Prostate gland (tissue), 2 donors: ENCODE results near the gene UNC5B. TPM values are rescaled to one million over a fixed set of nuclear protein-coding genes. Genes with fewer than 3 reads are reported as not detected.
A peak's percentile ranks its signal among the peaks of the same experiment; 100 is the strongest.

Source experiments
- DNase-seq: peaks from one replicate; pipeline ENCODE4 v3.0.0-alpha.2; 2019; ENCODE audit warnings: low spot score
- H3K27ac ChIP-seq, 2 donors: fragments of 200-600 bp; sonication (generic); 2 replicates each; pipeline ENCODE4 v1.5.1; 2017 to 2019
- H3K27me3 ChIP-seq: fragments of 200-600 bp; sonication (generic); replicated peaks from 2 replicates; pipeline ENCODE4 v1.5.1; 2019; ENCODE audit not compliant: insufficient read depth
- H3K36me3 ChIP-seq, 2 donors: fragments of 200-600 bp; sonication (generic); 1 replicate in 1 of 2; 2 replicates in 1 of 2; pipeline versions ENCODE4 v1.5.1 to v1.8.1; 2017 to 2019
- H3K4me1 ChIP-seq: fragments of 200-600 bp; sonication (generic); replicated peaks from 2 replicates; pipeline ENCODE4 v1.5.1; 2019
- H3K4me3 ChIP-seq, 2 donors: fragments of 200-600 bp; sonication (generic); 2 replicates each; pipeline ENCODE4 v1.5.1; 2017 to 2019
- H3K9me3 ChIP-seq: fragments of 200-600 bp; sonication (generic); 2 replicates; pipeline ENCODE4 v1.5.1; 2017
- POLR2A ChIP-seq: fragments of 450-650 bp; IDR thresholded peaks from one replicate; pipeline ENCODE4 v1.6.1; 2016; ENCODE audit warnings: antibody characterized with exemption, mild to moderate bottlenecking
- POLR2AphosphoS5 ChIP-seq: sonication (generic); formaldehyde crosslinking; IDR thresholded peaks from one replicate; pipeline ENCODE4 v1.6.1; 2017; ENCODE audit warnings: antibody characterized with exemption
- WGBS: methylation state at CpG from one replicate; pipeline ENCODE4 v1.1.5; 2018; 5-methylcytosine and 5-hydroxymethylcytosine counted together
- intact Hi-C: fragments of 100-400 bp; cut with DNase I; formaldehyde crosslinking; loops from one replicate; pipeline ENCODE4 v1.14.2; 2022
- total RNA-seq, 2 donors: library from RNA; depleted of rRNA; stranded (reverse); fragments of >200 nt; gene quantifications; one replicate each; pipeline ENCODE4 v1.1.0, GENCODE V29; 2016
- TF ChIP-seq, protein P1 (sequence below), 4 experiments: fragments of 200-600 bp in 2 of 4; fragments of 450-650 bp in 2 of 4; sonication (generic) in 2 of 4; IDR thresholded peaks; 1 replicate in 3 of 4; 2 replicates in 1 of 4; pipeline ENCODE4 v1.5.1; 2016 to 2019; ENCODE audit warnings: antibody characterized with exemption in 4 of 4, mild to moderate bottlenecking in 2 of 4, moderate library complexity in 2 of 4

UNC5B gene
- total RNA-seq, 2 donors from 2014 or later, result 12.8 to 58.4 TPM

DNA sequence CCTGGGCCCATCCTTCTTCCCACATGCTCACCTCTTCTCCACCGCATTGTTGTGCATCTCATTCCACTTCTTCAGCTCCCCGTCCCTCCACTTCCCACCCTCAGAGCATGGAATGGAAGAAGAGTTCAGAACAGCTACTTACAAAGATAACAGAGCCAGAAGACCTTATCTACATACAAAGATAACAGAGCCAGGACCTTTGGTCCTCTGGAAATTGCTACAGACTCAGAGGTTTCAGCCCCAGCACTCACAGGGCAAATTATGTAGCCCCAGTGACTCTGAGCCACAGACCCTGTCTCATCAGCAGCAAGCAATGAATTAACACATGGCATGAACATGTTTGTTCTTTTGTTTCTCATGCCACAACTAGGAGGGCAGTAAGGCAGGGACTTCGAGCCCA, 78.0 kb downstream of the UNC5B start:
- no peaks in the 10 kb centered on the region for H3K36me3 ChIP-seq
- TF ChIP-seq, protein P1, sequence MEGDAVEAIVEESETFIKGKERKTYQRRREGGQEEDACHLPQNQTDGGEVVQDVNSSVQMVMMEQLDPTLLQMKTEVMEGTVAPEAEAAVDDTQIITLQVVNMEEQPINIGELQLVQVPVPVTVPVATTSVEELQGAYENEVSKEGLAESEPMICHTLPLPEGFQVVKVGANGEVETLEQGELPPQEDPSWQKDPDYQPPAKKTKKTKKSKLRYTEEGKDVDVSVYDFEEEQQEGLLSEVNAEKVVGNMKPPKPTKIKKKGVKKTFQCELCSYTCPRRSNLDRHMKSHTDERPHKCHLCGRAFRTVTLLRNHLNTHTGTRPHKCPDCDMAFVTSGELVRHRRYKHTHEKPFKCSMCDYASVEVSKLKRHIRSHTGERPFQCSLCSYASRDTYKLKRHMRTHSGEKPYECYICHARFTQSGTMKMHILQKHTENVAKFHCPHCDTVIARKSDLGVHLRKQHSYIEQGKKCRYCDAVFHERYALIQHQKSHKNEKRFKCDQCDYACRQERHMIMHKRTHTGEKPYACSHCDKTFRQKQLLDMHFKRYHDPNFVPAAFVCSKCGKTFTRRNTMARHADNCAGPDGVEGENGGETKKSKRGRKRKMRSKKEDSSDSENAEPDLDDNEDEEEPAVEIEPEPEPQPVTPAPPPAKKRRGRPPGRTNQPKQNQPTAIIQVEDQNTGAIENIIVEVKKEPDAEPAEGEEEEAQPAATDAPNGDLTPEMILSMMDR (IDR thresholded peaks at IDR 0.05), result no peak
- no peak for TF ChIP-seq POLR2AphosphoS5
- TF ChIP-seq POLR2A, result no peak
- WGBS, result 99% methylated on average over 3 of the region's 3 CpGs
- H3K4me1 ChIP-seq, result no peaks in the 10 kb centered on the region
- H3K4me3 ChIP-seq, result no peak overlapping the region
- H3K27me3 ChIP-seq, result no peaks in the 10 kb centered on the region
- H3K9me3 ChIP-seq, result no peaks in the 10 kb centered on the region
- no peak for DNase-seq
- H3K27ac ChIP-seq, result no peak overlapping the region
- intact Hi-C loops, result no loop called here

DNA sequence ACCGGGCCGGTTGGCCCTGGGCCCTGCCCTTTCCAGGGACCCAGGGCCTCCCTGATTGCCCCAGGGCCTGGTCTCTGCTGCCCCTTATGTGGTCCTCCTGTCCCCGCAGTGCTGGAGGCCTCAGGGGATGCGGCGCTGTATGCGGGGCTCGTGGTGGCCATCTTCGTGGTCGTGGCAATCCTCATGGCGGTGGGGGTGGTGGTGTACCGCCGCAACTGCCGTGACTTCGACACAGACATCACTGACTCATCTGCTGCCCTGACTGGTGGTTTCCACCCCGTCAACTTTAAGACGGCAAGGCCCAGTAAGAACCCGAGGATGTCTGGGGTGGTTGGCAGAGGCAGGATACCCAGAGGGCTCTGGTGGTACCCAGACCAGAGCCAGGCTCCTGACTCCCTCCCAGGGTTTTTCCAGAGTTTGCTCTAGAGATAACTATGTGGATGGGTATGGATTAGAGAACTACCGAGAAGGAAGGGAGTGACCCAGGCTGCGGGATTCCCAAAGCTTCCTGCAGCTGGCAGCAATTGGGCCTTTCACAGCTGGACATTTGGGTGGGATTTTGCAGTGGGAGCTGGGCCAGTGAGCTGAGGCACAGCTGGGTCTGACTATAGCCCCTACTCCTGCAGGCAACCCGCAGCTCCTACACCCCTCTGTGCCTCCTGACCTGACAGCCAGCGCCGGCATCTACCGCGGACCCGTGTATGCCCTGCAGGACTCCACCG, 78.6 kb downstream of the UNC5B start:
- TF ChIP-seq POLR2AphosphoS5 (no peak), POLR2A (no peak)
- TF ChIP-seq, protein P1 (IDR thresholded peaks at IDR 0.05), result no peak
- Histone ChIP-seq H3K4me3 (no peak overlapping the region), H3K27ac (no peak overlapping the region), H3K27me3 (no peaks in the 10 kb centered on the region), H3K4me1 (no peaks in the 10 kb centered on the region), H3K9me3 (no peaks in the 10 kb centered on the region), H3K36me3 (no peaks in the 10 kb centered on the region)
- DNase-seq, result no peak
- intact Hi-C loops, result no loop called here
- WGBS, result 91% methylated on average over 26 of the region's 26 CpGs

DNA sequence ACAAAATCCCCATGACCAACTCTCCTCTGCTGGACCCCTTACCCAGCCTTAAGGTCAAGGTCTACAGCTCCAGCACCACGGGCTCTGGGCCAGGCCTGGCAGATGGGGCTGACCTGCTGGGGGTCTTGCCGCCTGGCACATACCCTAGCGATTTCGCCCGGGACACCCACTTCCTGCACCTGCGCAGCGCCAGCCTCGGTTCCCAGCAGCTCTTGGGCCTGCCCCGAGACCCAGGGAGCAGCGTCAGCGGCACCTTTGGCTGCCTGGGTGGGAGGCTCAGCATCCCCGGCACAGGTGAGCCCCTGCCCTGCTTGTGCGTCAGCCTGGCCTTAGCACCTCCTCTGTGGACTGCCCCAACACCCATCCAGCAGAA, 79.1 kb downstream of the UNC5B start:
- WGBS, result 100% methylated on average over 13 of the region's 13 CpGs
- intact Hi-C loops, result no loop called here
- DNase-seq, result no peak

DNA sequence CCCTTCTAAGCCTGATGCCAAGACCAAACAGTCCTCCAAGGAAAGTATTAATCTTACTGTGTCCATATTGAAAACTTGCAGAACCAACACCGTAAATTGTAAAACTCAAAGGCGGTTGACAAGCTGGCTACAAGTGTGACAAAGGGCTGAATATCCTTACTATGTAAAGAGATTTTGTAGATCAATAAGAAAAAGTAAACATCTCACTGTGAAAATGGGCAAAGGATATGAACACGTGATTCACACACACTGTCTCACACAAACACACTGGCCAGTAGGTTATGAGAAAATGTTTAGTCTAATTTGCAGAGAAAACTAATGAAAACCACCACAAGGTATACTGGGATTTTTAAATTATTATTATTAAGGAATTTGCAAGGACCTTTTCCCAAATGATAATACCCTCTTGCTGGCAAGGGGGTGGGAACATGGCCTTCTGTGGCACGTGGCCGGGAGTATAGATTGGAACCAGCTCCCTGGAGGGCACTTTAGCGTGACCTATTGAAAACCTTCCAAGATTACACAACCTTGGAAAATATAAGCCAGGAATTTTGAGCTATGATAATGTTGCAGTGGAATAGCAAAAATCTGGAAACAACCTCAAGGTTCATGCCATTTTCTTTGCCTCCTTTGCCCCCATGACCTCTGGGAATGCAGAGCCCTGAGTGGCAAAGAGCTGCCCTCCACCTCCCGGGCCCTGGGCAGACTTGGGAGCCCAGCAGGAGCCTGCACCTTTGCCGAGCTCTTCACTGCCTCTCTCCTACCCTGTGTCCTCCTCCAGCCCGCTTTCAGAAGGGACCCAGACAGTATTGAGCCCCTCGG, 80.5 kb downstream of the UNC5B start:
- Histone ChIP-seq H3K27me3 (no peaks in the 10 kb centered on the region), H3K36me3 (no peaks in the 10 kb centered on the region), H3K4me3 (no peak overlapping the region), H3K4me1 (no peaks in the 10 kb centered on the region), H3K9me3 (no peaks in the 10 kb centered on the region), H3K27ac (peak overlapping the region in 1 of 2 donors; percentile 60)
- intact Hi-C loops, result no loop called here
- DNase-seq, result no peak
- TF ChIP-seq POLR2AphosphoS5 (no peak), POLR2A (no peak)
- TF ChIP-seq, protein P1 (IDR thresholded peaks at IDR 0.05), result no peak
- WGBS, result 83% methylated on average over 10 of the region's 10 CpGs

More for the DNA sequence above, 79.1 kb downstream of the UNC5B start:
- H3K4me1 ChIP-seq, result no peaks in the 10 kb centered on the region
- no peak overlapping the region for H3K27ac ChIP-seq
- no peak for TF ChIP-seq POLR2AphosphoS5
- TF ChIP-seq, protein P1 (IDR thresholded peaks at IDR 0.05), result no peak
- no peak for TF ChIP-seq POLR2A
- H3K9me3 ChIP-seq, result no peaks in the 10 kb centered on the region
- H3K27me3 ChIP-seq, result no peaks in the 10 kb centered on the region
- H3K4me3 ChIP-seq, result no peak overlapping the region
- no peaks in the 10 kb centered on the region for H3K36me3 ChIP-seq
